ENCODE data around the gene GPX7.

The GPX7 gene

GRCh38 chr1:52653207-52653849 is 51.2 kb downstream of the GPX7 start:
- no peak for TF ChIP-seq CTCF (IDR thresholded peaks at IDR 0.05; ENCODE audit: low read depth, low read length, missing control alignments)
- in situ Hi-C loops (cut with HindIII; ENCODE audit: low sequenced_read_pairs): no loop called here
- DNase-seq (ENCODE audit: low read depth): no peak
- H3K4me3 ChIP-seq (ENCODE audit: low read depth, low read length): no peak overlapping the region

GRCh38 chr1:52654063-52654462 is 51.9 kb downstream of the GPX7 start:
- DNase-seq (ENCODE audit: low read depth): no peak
- in situ Hi-C loops (cut with HindIII; ENCODE audit: low sequenced_read_pairs): no loop called here
- no peak for TF ChIP-seq CTCF (IDR thresholded peaks at IDR 0.05; ENCODE audit: low read depth, low read length, missing control alignments)
- no peak overlapping the region for H3K4me3 ChIP-seq (ENCODE audit: low read depth, low read length)

- H3K4me3 ChIP-seq (ENCODE audit: low read depth, low read length): no peak overlapping the region
- in situ Hi-C loops (cut with HindIII; ENCODE audit: low sequenced_read_pairs): no loop called here
- no peak for TF ChIP-seq CTCF (IDR thresholded peaks at IDR 0.05; ENCODE audit: low read depth, low read length, missing control alignments)
- DNase-seq (ENCODE audit: low read depth): no peak
Measured at GRCh38 chr1:52657702-52658101, 55.5 kb downstream of the GPX7 start.

Data from astrocyte of the cerebellum (primary cell).